GM13976 (cell line): ENCODE data around the gene RABL6.
"Not testable (repeated sequence)": the region's sequence is repeated elsewhere in the genome, so short reads cannot be mapped to it uniquely, and the experiment has no call there.

Experiments
- DNase-seq: peaks from one replicate; pipeline ENCODE4 v3.0.0; 2012; ENCODE audit warnings: low spot score
- in situ Hi-C: fragments of 300-500 bp; cut with MboI; formaldehyde crosslinking; loops from one replicate; pipeline ENCODE4 v1.12.0; 2022; ENCODE audit warnings: low sequenced_read_pairs, mixed read lengths, inconsistent platforms; ENCODE audit not compliant: unreplicated experiment
- TF ChIP-seq, protein P1 (sequence below): IDR thresholded peaks from 2 replicates; pipeline ENCODE4 v1.5.1; 2012; ENCODE audit warnings: borderline replicate concordance, mild to moderate bottlenecking; ENCODE audit not compliant: insufficient read depth; ENCODE audit errors: extremely low read depth, missing control alignments, control extremely low read depth

The RABL6 gene

DNA sequence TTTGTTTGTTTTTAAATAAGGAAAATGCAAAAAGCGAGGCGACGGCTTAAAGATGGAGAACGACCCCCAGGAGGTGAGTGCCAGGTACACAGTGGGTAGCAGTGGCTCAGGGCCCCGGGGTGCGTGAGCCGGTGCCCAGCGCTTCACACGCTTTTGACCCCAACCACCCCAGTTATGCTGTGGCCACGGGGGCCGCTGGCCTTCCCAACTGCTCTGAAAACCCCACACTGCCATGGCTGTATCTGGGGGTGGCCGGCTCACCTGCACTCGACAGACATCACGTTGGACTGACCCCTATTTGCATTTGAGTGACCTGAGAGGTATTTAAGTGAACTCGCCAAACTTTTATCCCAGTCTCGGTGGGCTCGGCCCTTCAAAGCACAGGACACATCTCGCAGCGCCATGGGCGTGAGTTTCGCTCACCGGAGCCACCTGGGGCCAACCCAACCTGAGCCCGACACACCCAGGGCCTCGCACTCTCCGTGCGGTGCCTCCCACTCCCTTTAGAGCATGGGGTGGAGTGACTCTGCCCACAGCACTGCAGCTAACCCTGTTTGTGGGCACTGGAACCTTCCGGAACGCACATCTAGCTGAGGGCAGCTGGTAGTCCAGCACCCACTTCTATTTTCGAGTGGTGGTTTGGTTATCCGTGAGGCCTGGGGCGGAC, 20.9 kb downstream of the RABL6 start:
- DNase-seq = no peak
- TF ChIP-seq, protein P1, sequence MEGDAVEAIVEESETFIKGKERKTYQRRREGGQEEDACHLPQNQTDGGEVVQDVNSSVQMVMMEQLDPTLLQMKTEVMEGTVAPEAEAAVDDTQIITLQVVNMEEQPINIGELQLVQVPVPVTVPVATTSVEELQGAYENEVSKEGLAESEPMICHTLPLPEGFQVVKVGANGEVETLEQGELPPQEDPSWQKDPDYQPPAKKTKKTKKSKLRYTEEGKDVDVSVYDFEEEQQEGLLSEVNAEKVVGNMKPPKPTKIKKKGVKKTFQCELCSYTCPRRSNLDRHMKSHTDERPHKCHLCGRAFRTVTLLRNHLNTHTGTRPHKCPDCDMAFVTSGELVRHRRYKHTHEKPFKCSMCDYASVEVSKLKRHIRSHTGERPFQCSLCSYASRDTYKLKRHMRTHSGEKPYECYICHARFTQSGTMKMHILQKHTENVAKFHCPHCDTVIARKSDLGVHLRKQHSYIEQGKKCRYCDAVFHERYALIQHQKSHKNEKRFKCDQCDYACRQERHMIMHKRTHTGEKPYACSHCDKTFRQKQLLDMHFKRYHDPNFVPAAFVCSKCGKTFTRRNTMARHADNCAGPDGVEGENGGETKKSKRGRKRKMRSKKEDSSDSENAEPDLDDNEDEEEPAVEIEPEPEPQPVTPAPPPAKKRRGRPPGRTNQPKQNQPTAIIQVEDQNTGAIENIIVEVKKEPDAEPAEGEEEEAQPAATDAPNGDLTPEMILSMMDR = no peak
- in situ Hi-C loops = no loop called here

DNA sequence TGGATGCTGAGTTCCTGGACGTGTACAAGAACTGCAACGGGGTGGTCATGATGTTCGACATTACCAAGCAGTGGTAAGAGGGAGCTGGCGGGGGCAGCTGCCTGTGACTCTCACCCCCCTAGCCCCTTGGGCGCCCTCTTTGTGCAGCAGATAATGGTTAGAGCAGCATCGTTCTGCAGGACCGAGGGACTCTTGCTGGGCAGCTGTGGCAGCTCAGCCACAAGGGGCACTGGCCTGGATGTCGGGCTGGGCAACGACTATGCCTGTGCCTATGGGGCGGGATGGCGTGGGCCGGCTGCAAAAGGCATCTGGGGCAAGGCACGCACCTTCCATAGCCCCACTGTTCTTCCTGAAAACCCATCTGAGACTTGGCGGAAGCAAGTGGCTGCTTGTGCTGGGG, 21.7 kb downstream of the RABL6 start:
- DNase-seq = no peak
- TF ChIP-seq, protein P1 = no peak
- in situ Hi-C loops = no loop called here

DNA sequence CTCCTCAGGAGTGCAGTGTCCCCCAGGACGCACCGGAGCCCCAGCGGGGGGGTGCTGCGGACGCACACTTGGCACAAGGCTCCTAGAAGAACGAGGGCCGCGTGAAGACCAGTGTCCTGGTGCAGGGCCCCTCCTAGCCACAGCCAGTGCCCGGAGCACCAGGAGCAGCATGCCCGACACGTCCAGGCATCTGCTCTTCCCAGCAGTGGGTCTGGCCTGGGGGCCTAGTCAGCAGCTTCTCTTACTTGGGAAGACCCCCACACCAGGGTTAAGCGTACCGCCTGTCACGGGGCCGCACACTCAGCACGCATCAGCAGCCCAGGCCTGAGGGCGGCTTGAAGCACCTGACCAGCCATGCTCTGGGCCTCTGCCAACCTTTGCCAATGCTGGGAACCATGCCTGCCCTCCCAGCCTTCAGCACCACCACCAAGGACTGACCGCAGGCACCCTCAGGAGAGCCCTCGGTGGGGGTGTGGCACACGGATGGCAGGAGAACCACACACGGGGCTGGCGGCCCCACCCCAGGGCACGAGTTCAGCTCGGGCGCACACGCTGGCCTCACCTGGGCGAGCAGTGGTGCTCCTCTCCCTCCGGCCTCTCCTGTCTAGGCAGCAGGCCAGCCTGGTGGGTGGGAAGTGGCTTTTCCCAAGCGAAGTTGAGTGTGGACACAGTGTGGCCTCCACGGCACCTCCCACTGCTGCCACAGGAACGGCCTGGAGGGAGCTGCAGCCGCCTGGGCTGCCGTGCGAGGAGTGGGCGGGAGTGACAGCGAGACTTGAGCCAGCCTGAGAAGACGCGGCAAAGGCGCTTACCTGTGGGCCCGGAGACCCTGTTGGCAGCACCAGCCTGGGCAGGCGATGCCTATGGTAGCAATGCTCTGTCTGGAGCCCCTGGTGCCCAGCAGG, 22.5 kb downstream of the RABL6 start:
- TF ChIP-seq, protein P1 = no peak
- in situ Hi-C loops = no loop called here
- DNase-seq = no peak

DNA sequence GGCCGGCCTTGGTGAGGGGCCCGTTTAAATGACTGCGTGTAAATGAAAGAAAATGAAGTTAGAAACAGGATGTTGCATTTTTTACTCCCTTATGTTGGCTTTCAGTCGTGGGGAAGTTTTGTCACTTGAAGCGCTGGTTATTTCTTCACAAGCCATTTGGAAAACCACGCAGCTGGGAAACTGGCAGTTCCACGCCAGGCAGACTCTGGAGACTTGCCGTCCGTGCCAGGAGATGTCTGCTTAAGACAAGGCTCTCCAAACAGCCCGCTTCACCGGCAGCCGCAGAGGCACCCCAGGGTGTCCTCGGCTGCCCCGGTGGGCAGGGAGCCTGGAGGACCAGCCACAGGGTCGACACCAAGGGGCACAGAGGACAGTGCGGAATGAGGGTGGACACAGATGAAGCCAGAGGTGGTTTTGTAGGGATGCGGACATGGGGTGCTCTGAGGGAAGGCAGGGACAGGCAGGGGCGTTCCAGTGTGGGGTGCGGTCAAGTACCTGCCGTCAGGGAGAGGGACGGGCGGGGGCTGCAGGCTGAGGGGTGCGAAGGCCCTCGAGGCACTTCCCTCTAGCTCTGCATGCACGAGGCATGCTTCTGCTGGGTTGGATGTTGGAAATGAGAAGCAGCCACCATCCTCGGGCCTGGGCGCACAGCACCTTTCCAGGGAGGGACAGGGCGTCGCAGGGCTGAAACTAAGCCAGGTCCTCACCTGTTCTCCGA, 23.4 kb downstream of the RABL6 start:
- in situ Hi-C loops = no loop called here
- DNase-seq = no peak
- TF ChIP-seq, protein P1 = no peak

DNA sequence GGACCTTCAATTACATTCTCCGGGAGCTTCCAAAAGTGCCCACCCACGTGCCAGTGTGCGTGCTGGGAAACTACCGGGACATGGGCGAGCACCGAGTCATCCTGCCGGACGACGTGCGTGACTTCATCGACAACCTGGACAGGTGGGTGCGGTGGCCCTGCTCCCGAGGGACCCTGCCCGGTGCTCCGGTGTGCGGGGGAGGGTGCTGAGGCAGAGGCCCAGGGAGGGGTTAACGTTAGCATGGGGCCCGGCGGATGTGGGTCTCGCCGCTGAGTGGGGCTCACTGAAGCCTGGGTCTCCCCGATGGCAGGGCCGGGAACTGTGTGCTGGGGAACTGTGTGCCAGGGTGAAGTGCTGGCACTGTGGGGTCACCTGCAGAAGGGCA, 24.0 kb downstream of the RABL6 start:
- DNase-seq = no peak
- TF ChIP-seq, protein P1 = no peak
- in situ Hi-C loops = no loop called here

DNA sequence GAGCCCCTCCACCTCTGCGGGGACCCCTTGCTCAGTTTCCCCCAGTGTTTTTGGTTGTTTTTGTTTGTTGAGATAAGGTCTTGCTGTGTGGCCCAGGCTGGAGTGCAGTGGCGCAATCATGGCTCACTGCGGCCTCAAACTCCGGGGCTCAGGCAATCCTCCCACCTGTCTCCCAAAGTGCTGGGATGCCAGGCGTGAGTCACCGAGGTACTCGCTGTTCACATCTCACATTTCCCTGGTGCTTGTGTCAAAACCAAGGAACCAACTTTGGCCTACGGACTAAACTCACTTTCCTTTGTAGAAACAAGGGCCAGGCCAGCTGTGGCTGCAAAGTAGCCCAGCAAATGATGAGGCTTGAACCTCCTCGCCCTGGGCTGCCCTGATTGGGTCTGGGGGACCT, 24.8 kb downstream of the RABL6 start:
- TF ChIP-seq, protein P1 = no peak
- in situ Hi-C loops = no loop called here
- no peak for DNase-seq

DNA sequence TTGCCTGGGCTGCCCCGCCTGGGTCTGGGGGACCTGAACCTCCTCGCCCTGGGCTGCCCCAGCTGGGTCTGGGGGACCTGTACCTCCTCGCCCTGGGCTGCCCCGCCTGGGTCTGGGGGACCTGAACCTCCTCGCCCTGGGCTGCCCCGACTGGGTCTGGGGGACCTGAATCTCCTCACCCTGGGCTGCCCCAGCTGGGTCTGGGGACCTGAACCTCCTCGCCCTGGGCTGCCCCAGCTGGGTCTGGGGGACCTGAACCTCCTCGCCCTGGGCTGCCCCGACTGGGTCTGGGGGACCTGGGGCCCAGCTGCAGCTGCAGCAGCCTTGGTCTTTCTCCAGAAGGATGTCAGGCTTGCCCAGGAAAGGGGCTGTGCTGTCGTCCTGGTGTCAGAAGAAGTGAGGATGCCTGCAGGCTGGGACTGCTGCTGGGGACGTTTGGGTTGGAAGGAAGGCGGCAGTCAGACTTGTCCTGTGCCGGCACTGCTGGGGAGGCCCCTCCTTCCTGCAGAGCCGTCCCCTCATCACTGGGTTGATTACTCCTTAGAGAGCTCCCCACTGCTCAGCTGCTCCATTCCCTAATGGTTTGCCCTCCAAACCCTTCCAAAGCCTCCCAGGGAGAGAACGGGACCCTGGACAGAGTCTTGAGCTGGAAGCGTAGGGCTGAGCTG, 25.8 kb downstream of the RABL6 start:
- in situ Hi-C loops, DNase-seq: not testable (repeated sequence)
